IMR-90 (cell line): ENCODE measurements around the gene PHACTR3. TPM values are rescaled to one million over a fixed set of nuclear protein-coding genes. Genes with fewer than 3 reads are reported as not detected.

ENCODE experiments used
- ATAC-seq: fragments of 200-7000 bp; cut with Tn5 transposase; 2 replicates; pipeline ENCODE4 v1.9.1; 2020; ENCODE audit warnings: low read depth, mild to moderate bottlenecking, moderate library complexity
- BruUV-seq: library from RNA; stranded (reverse); fragments of 400-500 nt; replicated peaks from 2 replicates; lab custom pipeline; 2021; lab: Mats Ljungman, UMichigan
- CTCF ChIA-PET: fragments of 300-600 bp; formaldehyde crosslinking; extraction: SDS; loops from one replicate; lab custom pipeline; 2021; ENCODE audit warnings: antibody characterized with exemption; lab: Yijun Ruan, JAX
- POLR2A ChIA-PET: fragments of 300-600 bp; sonication (Branson Sonifier 250); formaldehyde crosslinking; loops from one replicate; lab custom pipeline; 2022; ENCODE audit warnings: antibody characterized with exemption; ENCODE audit not compliant: unreplicated experiment; lab: Charles Lee
- DNase-seq: peaks from one replicate; pipeline ENCODE4 v3.0.0; 2013
- H2AFZ ChIP-seq: replicated peaks from 2 replicates; pipeline ENCODE3; 2013; ENCODE audit warnings: low read length, mild to moderate bottlenecking; ENCODE audit not compliant: poor library complexity
- H2AK5ac ChIP-seq: 2 replicates; pipeline ENCODE4 v1.6.1; 2013; ENCODE audit warnings: low read depth, low read length, inconsistent platforms
- H2AK9ac ChIP-seq: replicated peaks from 2 replicates; pipeline ENCODE3; 2013; ENCODE audit warnings: mild to moderate bottlenecking, low read depth, low read length, moderate library complexity; ENCODE audit not compliant: poor library complexity
- H2BK120ac ChIP-seq: 2 replicates; pipeline ENCODE4 v1.6.1; 2013; ENCODE audit warnings: low read depth, low read length, inconsistent platforms
- H2BK15ac ChIP-seq: 3 replicates; pipeline ENCODE4 v1.6.1; 2013; ENCODE audit warnings: low read depth, low read length, inconsistent platforms
- H2BK20ac ChIP-seq: 2 replicates; pipeline ENCODE4 v1.6.1; 2013; ENCODE audit warnings: low read depth, mild to moderate bottlenecking, inconsistent platforms, low read length, moderate library complexity
- H2BK5ac ChIP-seq: 2 replicates; pipeline ENCODE4 v1.6.1; 2013; ENCODE audit warnings: mild to moderate bottlenecking, low read depth, low read length, inconsistent platforms; ENCODE audit not compliant: poor library complexity, severe bottlenecking
- H3K14ac ChIP-seq: replicated peaks from 2 replicates; pipeline ENCODE4 v1.6.1; 2013; ENCODE audit warnings: low read depth, low read length, inconsistent platforms
- H3K18ac ChIP-seq: 2 replicates; pipeline ENCODE4 v1.6.1; 2013; ENCODE audit warnings: low read depth, low read length, control low read depth
- H3K23ac ChIP-seq: 2 replicates; pipeline ENCODE4 v1.6.1; 2013; ENCODE audit warnings: low read depth, low read length, inconsistent platforms
- H3K27ac ChIP-seq: 2 replicates; pipeline ENCODE4 v1.5.1; 2013; ENCODE audit warnings: mild to moderate bottlenecking, control low read depth, low read length; ENCODE audit not compliant: insufficient read depth
- H3K27me3 ChIP-seq: 2 replicates; pipeline ENCODE4 v1.6.1; 2013; ENCODE audit warnings: low read length; ENCODE audit not compliant: control insufficient read depth, insufficient read depth
- H3K36me3 ChIP-seq: 2 replicates; pipeline ENCODE4 v1.6.1; 2013; ENCODE audit warnings: low read length, mixed read lengths; ENCODE audit not compliant: control insufficient read depth, insufficient read depth
- H3K4ac ChIP-seq: 2 replicates; pipeline ENCODE4 v1.6.1; 2013; ENCODE audit warnings: low read depth, low read length, inconsistent platforms
- H3K4me1 ChIP-seq: 2 replicates; pipeline ENCODE4 v1.6.1; 2013; ENCODE audit warnings: low read length, mixed read lengths; ENCODE audit not compliant: control insufficient read depth, insufficient read depth
- H3K4me2 ChIP-seq: 2 replicates; pipeline ENCODE4 v1.6.1; 2013; ENCODE audit warnings: low read depth, mild to moderate bottlenecking, control low read depth, low read length, moderate library complexity
- H3K4me3 ChIP-seq: 2 replicates; pipeline ENCODE4 v1.5.1; 2013; ENCODE audit warnings: low read depth, mild to moderate bottlenecking, control low read depth, low read length, moderate library complexity; ENCODE audit not compliant: insufficient read depth
- H3K56ac ChIP-seq: 2 replicates; pipeline ENCODE4 v1.6.1; 2013; ENCODE audit warnings: low read length, inconsistent platforms; ENCODE audit not compliant: insufficient read depth; ENCODE audit errors: extremely low read depth
- H3K79me1 ChIP-seq, 2 experiments: 2 replicates each; pipeline ENCODE4 v1.6.1; 2013; ENCODE audit warnings: low read length in 2 of 2, inconsistent platforms in 1 of 2, low read depth in 1 of 2
- H3K9ac ChIP-seq: 2 replicates; pipeline ENCODE4 v1.6.1; 2013; ENCODE audit warnings: low read depth, low read length, control low read depth
- H3K9me1 ChIP-seq: 2 replicates; pipeline ENCODE4 v1.6.1; 2013; ENCODE audit warnings: low read length, inconsistent platforms; ENCODE audit not compliant: insufficient read depth
- H3K9me3 ChIP-seq: 2 replicates; pipeline ENCODE4 v1.6.1; 2013; ENCODE audit warnings: low read length; ENCODE audit not compliant: control insufficient read depth, insufficient read depth
- H4K20me1 ChIP-seq: 2 replicates; pipeline ENCODE4 v1.6.1; 2013; ENCODE audit warnings: low read length, inconsistent platforms; ENCODE audit not compliant: insufficient read depth
- H4K5ac ChIP-seq: 2 replicates; pipeline ENCODE4 v1.6.1; 2013; ENCODE audit warnings: mild to moderate bottlenecking, low read depth, low read length, control low read depth
- H4K8ac ChIP-seq, 2 experiments: 2 replicates each; pipeline ENCODE4 v1.6.1; 2013; ENCODE audit warnings: low read depth in 2 of 2, low read length in 2 of 2, control low read depth in 1 of 2, inconsistent platforms in 1 of 2
- H4K91ac ChIP-seq: 2 replicates; pipeline ENCODE4 v1.6.1; 2013; ENCODE audit warnings: low read depth, low read length, inconsistent platforms; ENCODE audit not compliant: insufficient read depth
- BHLHE40 ChIP-seq: fragments of 150-350 bp; IDR thresholded peaks from 2 replicates; pipeline ENCODE4 v1.6.1; 2016; ENCODE audit warnings: mild to moderate bottlenecking, low read depth, low read length
- CEBPB ChIP-seq: IDR thresholded peaks from 2 replicates; pipeline ENCODE4 v1.6.1; 2012; ENCODE audit warnings: low read depth, low read length, improper control_type of control experiment
- CHD1 ChIP-seq: IDR thresholded peaks from 2 replicates; pipeline ENCODE4 v1.6.1; 2012; ENCODE audit warnings: low read depth, low read length, improper control_type of control experiment
- CTCF ChIP-seq: conservative IDR thresholded peaks from 2 replicates; pipeline ENCODE4 v1.5.1; 2012; ENCODE audit warnings: mild to moderate bottlenecking, low read depth, low read length, improper control_type of control experiment
- ELK1 ChIP-seq: fragments of 150-350 bp; IDR thresholded peaks from 2 replicates; pipeline ENCODE4 v1.6.1; 2016; ENCODE audit warnings: low read depth, mild to moderate bottlenecking, low read length, moderate library complexity, borderline replicate concordance
- FOS ChIP-seq: fragments of 150-350 bp; IDR thresholded peaks from 2 replicates; pipeline ENCODE4 v1.6.1; 2016; ENCODE audit warnings: low read depth, low read length
- MAFK ChIP-seq: IDR thresholded peaks from 2 replicates; pipeline ENCODE4 v1.6.1; 2012; ENCODE audit warnings: low read depth, low read length, improper control_type of control experiment
- MAZ ChIP-seq: IDR thresholded peaks from 2 replicates; pipeline ENCODE4 v1.6.1; 2012; ENCODE audit warnings: low read depth, mild to moderate bottlenecking, low read length, improper control_type of control experiment, moderate library complexity, borderline replicate concordance
- MXI1 ChIP-seq: IDR thresholded peaks from 2 replicates; pipeline ENCODE4 v1.6.1; 2012; ENCODE audit warnings: low read depth, mild to moderate bottlenecking, low read length, moderate library complexity, borderline replicate concordance
- NFE2L2 ChIP-seq: fragments of 150-350 bp; IDR thresholded peaks from 2 replicates; pipeline ENCODE4 v1.6.1; 2016; ENCODE audit warnings: low read depth, mild to moderate bottlenecking, low read length
- POLR2A ChIP-seq: IDR thresholded peaks from 2 replicates; pipeline ENCODE4 v1.6.1; 2012; ENCODE audit warnings: mild to moderate bottlenecking, low read depth, low read length
- RAD21 ChIP-seq: IDR thresholded peaks from 2 replicates; pipeline ENCODE4 v1.6.1; 2012; ENCODE audit warnings: low read length, improper control_type of control experiment
- RCOR1 ChIP-seq: IDR thresholded peaks from 2 replicates; pipeline ENCODE4 v1.6.1; 2012; ENCODE audit warnings: mild to moderate bottlenecking, low read length, improper control_type of control experiment; ENCODE audit not compliant: insufficient replicate concordance
- RFX5 ChIP-seq: IDR thresholded peaks from 2 replicates; pipeline ENCODE4 v1.8.0; 2012; ENCODE audit warnings: low read depth, mild to moderate bottlenecking, low read length, moderate library complexity
- SMC3 ChIP-seq: fragments of 150-350 bp; IDR thresholded peaks from 2 replicates; pipeline ENCODE4 v1.6.1; 2016; ENCODE audit warnings: low read depth, mild to moderate bottlenecking, antibody characterized with exemption, low read length, moderate library complexity
- USF2 ChIP-seq: fragments of 150-350 bp; IDR thresholded peaks from 2 replicates; pipeline ENCODE4 v1.6.1; 2017; ENCODE audit warnings: mild to moderate bottlenecking, antibody characterized with exemption, low read length, low read depth
- WGBS, 2 experiments: methylation state at CpG; one replicate each; pipeline versions ENCODE4 v1.1.5 to v1.1.7; 2013; ENCODE audit warnings: missing lambda C conversion rate in 2 of 2; ENCODE audit not compliant: insufficient read length in 1 of 2; ENCODE audit errors: extremely low coverage in 2 of 2; 5-methylcytosine and 5-hydroxymethylcytosine counted together
- dilution Hi-C: fragments of 300-500 bp; cut with HindIII; formaldehyde crosslinking; loops from one replicate; pipeline ENCODE4 v1.14.3; 2018; ENCODE audit warnings: low sequenced_read_pairs; ENCODE audit not compliant: unreplicated experiment
- in situ Hi-C: fragments of 300-500 bp; cut with MboI; formaldehyde crosslinking; loops from 3 replicates; pipeline ENCODE4 v1.14.3; 2019; ENCODE audit warnings: low sequenced_read_pairs, inconsistent platforms, mixed read lengths
- intact Hi-C: fragments of 100-400 bp; cut with micrococcal nuclease; formaldehyde crosslinking; loops from 2 replicates; pipeline ENCODE4 v1.10.0; 2022
- polyA plus RNA-seq, 3 experiments: library from polyadenylated mRNA; depleted of rRNA; stranded (reverse); fragments of >200 nt; gene quantifications; 2 replicates each; pipeline ENCODE4 v1.2.3, GENCODE V29; 2012; ENCODE audit warnings: low replicate concordance in 1 of 3
- total RNA-seq: library from RNA; depleted of rRNA; stranded (reverse); fragments of >200 nt; gene quantifications from 2 replicates; pipeline ENCODE4 v1.2.3, GENCODE V29; 2012

Gene PHACTR3
- total and polyA plus RNA-seq, 2 of the 4 experiments (the other 2 are of a cell fraction), result not detected

- Histone ChIP-seq H3K79me1 (no peaks in the 10 kb centered on the region), H4K8ac (no peak overlapping the region), H3K23ac (no peak overlapping the region), H3K4ac (no peak overlapping the region), H2AFZ (no peak overlapping the region), H2BK5ac (no peak overlapping the region), H3K4me3 (no peak overlapping the region), H4K5ac (no peak overlapping the region), H3K4me1 (no peaks in the 10 kb centered on the region), H2AK9ac (no peak overlapping the region), H2BK15ac (no peak overlapping the region), H3K27ac (no peak overlapping the region), H4K91ac (no peak overlapping the region), H3K27me3 (no peaks in the 10 kb centered on the region), H2BK120ac (no peak overlapping the region), H2BK20ac (no peak overlapping the region), H3K14ac (no peak overlapping the region), H3K4me2 (no peak overlapping the region), H3K9me1 (no peaks in the 10 kb centered on the region), H3K9ac (no peak overlapping the region), H4K20me1 (no peaks in the 10 kb centered on the region), H3K9me3 (peaks cover 2% of the 10 kb centered on the region; the same call in 1 of the 2 replicates), H3K18ac (no peak overlapping the region), H3K36me3 (no peaks in the 10 kb centered on the region), H2AK5ac (no peak overlapping the region), H3K56ac (no peak overlapping the region)
- no TSS peak for BruUV-seq
- DNase-seq, result no peak
- intact Hi-C loops, result no loop called here
- dilution Hi-C loops, result no loop called here
- no peak for ATAC-seq
- WGBS, 2 experiments, result no CpG with 5 or more reads among the region's 4 CpGs
- in situ Hi-C loops, result no loop called here
- ChIA-PET POLR2A (no interaction called here), CTCF (no interaction called here)
- no peak for TF ChIP-seq RAD21
- no peak for TF ChIP-seq NFE2L2
- TF ChIP-seq MAZ, result no peak
- no peak for TF ChIP-seq MAFK
- TF ChIP-seq BHLHE40, result no peak
- TF ChIP-seq RCOR1, result no peak
- no peak for TF ChIP-seq ELK1
- TF ChIP-seq CTCF, result no peak
- no peak for TF ChIP-seq CEBPB
- no peak for TF ChIP-seq CHD1
- no peak for TF ChIP-seq FOS
- TF ChIP-seq USF2, result no peak
- TF ChIP-seq POLR2A, result no peak
- no peak for TF ChIP-seq MXI1
- TF ChIP-seq SMC3, result no peak
- TF ChIP-seq RFX5, result no peak
Measured at GRCh38 chr20:59611286-59611685, 6.9 kb downstream of the PHACTR3 start.
